OCI-LY7 (cell line): ENCODE results near the gene SYCP3.

Experiments
- EZH2phosphoT487 ChIP-seq: fragments of 200-600 bp; sonication (generic); IDR thresholded peaks from 2 replicates; pipeline ENCODE4 v1.6.1; 2018; ENCODE audit warnings: low read depth, borderline replicate concordance, mild to moderate bottlenecking, mixed run types, antibody characterized with exemption, low read length, moderate library complexity, mixed read lengths
- TF ChIP-seq, protein P1 (sequence below): fragments of 200-600 bp; sonication (generic); conservative IDR thresholded peaks from 2 replicates; pipeline ENCODE4 v1.5.1; 2014; ENCODE audit warnings: mild to moderate bottlenecking, antibody characterized with exemption, low read length, moderate library complexity, mixed read lengths

DNA sequence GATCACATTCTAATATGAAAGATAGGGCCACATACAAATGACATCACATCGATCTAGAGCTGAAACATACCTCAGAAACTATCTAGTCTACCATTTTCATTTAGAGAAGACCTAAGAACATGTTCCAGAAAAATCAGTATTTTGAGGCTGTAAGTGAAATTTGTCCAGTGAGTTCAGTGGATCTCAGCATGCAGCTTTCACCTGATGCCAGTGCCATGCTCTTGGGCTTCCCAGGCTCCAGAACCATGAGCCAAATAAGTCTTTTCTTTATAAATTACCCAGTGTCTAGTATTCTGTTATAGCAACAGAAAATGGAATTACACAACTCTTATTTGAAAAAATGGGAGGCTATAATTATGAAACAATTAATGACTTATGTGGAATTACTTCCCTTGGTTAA, 32.9 kb downstream of the SYCP3 start:
- TF ChIP-seq, protein P1, sequence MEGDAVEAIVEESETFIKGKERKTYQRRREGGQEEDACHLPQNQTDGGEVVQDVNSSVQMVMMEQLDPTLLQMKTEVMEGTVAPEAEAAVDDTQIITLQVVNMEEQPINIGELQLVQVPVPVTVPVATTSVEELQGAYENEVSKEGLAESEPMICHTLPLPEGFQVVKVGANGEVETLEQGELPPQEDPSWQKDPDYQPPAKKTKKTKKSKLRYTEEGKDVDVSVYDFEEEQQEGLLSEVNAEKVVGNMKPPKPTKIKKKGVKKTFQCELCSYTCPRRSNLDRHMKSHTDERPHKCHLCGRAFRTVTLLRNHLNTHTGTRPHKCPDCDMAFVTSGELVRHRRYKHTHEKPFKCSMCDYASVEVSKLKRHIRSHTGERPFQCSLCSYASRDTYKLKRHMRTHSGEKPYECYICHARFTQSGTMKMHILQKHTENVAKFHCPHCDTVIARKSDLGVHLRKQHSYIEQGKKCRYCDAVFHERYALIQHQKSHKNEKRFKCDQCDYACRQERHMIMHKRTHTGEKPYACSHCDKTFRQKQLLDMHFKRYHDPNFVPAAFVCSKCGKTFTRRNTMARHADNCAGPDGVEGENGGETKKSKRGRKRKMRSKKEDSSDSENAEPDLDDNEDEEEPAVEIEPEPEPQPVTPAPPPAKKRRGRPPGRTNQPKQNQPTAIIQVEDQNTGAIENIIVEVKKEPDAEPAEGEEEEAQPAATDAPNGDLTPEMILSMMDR, result no peak
- TF ChIP-seq EZH2phosphoT487, result no peak
